Posterior cingulate gyrus (tissue), 11 donors: Measurements from ENCODE around the gene LETM1.
"Not testable (repeated sequence)": the region's sequence is repeated elsewhere in the genome, so short reads cannot be mapped to it uniquely, and the experiment has no call there.

Experiments used
- DNase-seq, 10 donors: peaks; one replicate each; pipeline versions ENCODE4 v3.0.0 to v3.0.0-alpha.2; 2020 to 2021; ENCODE audit warnings: mixed read lengths in 3 of 10
- intact Hi-C: fragments of 100-400 bp; cut with DNase I; formaldehyde crosslinking; loops from one replicate; pipeline ENCODE4 v1.15.1; 2023

LETM1 gene

DNA sequence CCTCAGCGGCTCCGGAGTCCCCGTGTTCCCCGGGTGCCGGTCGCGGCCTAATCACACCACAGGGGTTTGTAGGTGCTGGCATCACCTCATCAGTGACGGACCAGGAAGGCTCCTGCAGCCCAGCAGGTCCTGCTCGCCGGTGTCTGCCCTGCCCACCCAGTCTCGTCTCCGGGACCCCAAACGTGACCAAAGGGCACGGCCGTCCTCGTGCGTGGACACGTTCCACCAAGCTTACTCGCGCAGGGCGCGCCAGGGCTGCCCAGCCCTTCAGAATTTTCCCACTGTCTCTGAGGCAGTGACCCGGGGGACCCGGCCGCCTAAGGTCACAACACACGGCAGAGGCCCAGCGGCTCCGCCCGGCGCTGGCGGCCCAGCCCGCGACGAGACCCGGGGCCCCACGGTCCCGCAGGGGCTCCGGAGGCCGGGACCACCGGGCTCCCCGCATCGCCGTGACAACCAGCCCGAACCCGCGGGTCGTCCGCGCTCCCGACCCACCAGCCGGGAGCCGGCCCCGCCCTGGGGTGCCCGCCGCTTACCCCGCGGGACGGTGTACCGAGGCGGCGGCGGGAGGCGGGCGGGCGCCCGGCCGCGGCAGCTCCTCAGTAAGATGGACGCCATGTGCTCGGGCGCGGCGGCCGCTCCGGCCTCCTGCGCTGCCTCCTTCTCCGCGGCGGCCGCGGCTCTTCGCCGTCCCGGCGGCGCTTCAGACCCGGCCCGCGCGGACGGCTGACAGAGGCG is 454 bp downstream of the LETM1 start:
- peak in 5 of 10 donors; percentile 16 to 85 (median 76) for DNase-seq
- intact Hi-C loops: loop anchor here (1.0 to 5.0 kb wide), 4 partner anchors 16 to 563 kb away; partner anchors contain the start of genes CFAP99, NSD2 and ZFYVE28

DNA sequence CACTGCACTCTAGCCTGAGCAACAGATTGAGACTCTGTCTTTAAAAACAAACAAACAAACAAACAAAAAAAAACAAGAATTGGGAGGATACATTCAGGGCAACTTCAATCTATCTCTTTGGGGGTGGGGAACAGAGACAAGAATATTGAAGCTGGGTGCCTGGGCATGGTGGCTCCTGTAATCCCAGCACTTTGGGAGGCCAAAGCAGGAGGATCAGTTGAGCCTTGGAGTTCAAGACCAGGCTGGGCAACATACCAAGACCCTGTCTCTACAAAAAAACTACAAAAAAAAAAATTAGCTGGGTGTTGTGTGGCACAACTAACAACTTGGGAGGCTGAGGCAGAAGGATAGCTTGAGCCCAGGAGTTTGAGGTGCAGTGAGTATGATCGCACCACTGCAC is 1.2 kb downstream of the LETM1 start:
- intact Hi-C loops: loop anchor here (5.0 kb wide), 1 partner anchor 137 kb away; no protein-coding TSS in a partner anchor
- peak in 2 of 10 donors; percentile 6 to 57 for DNase-seq

DNA sequence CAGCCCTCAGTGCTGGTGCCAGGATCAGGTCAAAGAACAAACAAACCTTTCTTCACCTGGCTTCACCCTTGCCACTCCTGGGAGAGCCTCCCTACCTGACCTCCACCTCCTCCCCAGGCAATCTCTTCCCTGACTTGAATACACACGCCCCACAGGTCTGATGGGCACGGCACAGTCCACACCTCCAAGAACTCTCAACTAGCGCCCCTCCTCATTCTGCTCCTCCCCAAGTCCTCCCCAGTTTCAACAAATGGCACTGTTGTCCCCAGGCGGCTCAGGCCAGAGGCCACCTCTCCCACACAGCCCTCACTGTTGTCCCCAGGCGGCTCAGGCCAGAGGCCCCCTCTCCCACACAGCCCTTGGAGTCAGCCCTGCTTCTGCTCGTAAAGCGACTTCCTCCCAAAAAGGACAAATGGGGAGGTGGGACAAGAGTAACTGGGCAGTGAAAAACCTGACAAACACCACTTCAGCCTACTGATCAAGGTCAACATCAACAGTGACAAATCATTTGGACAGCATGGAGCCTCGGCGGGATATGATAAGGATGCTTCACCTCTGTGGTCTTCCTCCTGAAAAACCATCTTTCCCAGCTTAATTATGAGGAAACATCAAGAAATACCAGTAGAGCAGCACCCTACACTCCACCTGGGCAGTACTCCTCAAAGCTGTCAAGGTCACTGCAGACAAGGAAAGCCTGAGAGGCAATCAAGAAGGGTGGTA is 2.9 kb downstream of the LETM1 start:
- peak in 3 of 10 donors; percentile 16 to 52 (median 24) for DNase-seq
- intact Hi-C loops: no loop called here

DNA sequence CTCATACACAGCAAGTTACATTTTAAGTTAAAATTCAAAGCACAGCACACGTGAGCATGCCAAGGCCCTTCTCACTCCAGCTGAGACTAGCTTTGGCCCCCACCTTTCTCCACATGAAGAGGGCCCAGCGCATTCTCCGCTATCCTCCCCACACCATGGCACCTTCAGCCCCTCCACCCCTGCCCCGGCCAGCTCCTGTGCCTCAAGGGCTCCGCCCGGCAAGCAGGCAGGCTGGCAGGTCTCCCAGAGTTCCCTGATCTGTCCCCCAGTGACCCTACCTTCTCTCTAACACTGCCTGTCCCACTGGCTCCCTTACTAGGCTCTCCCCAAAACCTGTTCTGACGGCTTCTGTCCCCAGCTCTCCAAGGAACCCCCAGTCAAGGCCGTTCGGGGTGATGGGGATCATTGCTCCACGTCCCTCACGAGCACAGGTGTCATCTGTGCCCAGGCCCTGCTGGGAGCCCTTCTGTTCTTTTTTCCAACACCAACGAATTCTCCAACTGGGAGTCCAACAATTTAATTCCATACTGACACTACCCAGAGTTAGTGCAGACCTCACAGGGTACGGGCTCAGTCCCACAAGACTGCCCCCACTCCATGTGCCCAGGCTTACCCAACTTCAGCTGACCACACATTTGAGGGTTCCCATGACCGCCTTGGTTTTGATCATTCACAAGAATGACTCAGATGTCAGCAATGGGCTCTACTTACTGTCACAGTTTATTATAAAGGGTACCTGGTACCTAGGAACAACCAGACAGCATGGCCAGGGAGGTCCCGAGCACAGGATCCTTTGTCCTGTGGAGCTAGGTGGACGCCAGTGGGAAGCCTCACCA is 4.2 kb downstream of the LETM1 start:
- peak in 3 of 10 donors; percentile 31 to 83 (median 40) for DNase-seq
- intact Hi-C loops: no loop called here

DNA sequence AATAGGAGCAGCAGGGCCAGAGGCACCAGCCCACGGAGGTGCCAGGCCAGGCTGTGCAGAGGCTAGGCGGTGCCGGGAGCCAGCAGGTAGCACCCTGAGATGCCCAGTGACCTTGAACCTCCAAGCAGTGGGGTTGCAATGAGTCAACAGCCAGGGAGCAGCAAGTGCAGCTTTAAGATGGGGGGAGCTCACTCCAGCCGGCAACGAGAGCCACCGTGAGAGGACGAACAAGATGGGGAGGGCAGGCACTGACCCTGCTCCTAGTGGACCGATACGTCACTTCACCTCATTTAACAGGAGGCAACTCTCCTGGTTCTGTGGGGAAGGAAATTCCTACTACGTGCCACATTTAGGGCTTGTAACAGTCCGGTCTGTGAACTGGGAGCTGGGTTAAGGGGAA is 4.8 kb downstream of the LETM1 start:
- DNase-seq: peak in 3 of 10 donors; percentile 8 to 63 (median 56)
- intact Hi-C loops: no loop called here

DNA sequence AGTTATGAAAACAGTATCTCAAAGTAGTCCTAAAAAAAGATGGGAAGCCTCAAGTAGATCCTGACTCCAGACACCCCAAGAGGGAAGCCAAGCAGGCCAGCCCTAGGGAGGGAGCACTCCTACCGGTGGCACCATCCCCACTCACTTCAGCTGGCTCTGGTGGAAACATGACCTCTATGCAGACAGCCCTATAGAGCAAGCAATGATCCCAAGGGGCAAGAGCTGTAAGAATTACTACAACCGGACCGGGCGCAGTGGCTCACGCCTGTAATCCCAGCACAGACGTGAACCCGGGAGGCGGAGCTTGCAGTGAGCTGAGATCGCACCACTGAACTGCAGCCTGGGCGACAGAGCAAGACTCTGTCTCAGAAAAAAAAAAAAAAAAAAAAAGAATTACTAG is 5.7 kb downstream of the LETM1 start:
- DNase-seq: peak in 3 of 10 donors; percentile 37 to 70 (median 65)
- intact Hi-C loops: no loop called here

DNA sequence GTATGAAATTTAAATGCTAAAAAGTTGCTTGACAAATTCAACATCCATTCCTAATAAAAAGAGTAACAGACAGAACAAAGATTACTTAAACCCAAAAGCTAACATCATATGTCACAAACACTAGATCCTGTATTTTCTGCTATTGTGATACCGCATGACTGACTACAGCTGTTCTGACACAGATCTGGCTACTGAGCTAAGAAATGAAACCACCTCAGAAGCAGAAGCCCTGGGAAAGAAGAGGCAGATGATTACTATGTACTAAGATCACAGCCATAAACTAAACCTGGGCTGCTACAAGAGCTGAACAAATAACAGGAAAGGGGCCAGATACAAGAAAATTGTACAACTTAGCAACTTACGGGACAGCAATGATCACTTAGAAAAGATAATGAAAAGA is 9.4 kb downstream of the LETM1 start:
- DNase-seq: no peak
- intact Hi-C loops: no loop called here

DNA sequence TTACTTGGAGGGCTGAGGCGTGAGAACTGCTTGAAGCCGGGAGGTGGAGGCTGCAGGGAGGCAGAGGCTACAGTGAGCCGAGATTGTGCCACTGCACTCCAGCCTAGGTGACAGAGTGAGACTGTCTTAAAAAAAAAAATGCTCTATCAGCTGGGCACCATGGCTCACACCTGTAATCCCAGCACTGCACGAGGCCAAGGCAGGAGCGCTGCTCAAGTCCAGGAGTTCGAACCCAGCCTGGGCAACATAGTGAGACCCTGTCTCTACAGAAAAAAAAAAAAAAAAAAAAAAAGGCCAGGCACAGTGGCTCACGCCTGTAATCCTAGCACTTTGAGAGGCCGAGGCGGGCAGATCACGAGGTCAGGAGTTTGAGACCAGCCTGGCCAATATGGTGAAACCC is 11.3 kb downstream of the LETM1 start:
- intact Hi-C loops: not testable (repeated sequence)

DNA sequence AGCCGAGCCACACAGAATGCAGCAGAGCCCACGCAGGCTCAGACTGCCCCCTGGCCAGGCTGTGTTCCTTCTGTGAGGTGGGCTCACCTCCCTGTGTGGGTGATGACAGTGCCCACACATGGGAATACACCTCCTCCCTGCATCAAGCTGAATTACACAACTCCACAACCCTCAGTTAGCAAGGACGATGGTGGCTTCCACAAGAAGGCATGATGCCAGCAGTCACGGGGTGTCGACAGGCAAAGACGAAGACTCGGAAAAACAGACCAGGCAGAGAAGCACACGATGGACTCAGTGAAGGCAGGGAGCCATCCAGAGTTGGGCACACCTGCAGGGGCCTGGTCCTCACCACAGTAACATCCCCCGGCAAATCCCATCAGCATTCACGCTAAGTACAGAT is 12.1 kb downstream of the LETM1 start:
- intact Hi-C loops: no loop called here

More for the DNA sequence above, 11.3 kb downstream of the LETM1 start:
- DNase-seq: not testable (repeated sequence)

DNA sequence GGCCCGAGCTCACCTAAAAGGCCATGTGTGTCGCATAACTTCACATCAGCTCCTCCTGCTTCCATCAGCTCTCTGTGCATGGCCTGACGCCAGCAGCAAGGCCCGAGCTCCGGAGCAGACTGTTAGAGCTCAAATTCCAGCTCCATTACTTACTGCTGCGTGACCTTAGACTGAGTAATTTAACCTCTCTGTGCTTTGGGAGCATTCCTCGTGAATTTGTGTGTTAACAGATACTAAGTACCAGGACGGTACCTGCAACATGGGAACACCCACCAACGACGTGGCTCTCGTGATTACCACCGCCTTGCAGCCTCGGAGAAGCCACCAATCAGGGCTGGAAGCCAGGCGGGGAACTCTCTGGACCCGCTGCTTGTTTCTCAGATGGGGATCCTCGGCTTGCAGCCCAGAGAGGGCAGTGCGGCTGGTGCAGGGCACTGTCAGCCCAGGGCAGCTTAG is 12.9 kb downstream of the LETM1 start:
- intact Hi-C loops: no loop called here

More for the DNA sequence above, 12.1 kb downstream of the LETM1 start:
- peak; percentile 35 to 93 (median 64) for DNase-seq

DNA sequence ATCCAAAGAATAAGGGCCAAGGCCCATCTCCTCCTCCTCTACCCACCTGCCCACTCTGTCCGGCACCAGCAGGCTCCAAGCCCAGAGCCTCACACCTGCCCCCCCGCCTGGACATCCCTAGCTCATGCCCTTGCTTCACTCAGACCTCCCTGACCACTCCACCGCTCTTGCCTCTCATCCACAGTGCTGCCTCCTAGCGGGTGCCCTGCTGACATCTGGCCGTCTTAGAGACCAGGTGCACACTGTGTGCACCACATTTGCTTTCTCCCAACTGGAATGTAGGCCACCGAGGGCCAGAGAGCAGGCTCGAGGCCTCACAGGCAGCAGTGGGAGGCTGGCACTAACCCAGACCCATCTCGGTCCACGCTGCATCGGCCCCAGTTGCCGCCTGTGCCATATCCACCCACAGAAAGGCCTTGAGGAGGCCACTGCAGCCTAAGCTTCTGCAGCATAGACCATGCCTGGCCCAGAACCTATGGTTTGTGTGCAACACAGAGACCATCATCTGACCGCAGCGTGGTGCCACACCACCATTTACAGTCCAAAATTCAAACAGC is 13.5 kb downstream of the LETM1 start:
- intact Hi-C loops: no loop called here
- peak in 1 of 10 donors; percentile 73 for DNase-seq

More for the DNA sequence above, 12.9 kb downstream of the LETM1 start:
- DNase-seq: no peak

DNA sequence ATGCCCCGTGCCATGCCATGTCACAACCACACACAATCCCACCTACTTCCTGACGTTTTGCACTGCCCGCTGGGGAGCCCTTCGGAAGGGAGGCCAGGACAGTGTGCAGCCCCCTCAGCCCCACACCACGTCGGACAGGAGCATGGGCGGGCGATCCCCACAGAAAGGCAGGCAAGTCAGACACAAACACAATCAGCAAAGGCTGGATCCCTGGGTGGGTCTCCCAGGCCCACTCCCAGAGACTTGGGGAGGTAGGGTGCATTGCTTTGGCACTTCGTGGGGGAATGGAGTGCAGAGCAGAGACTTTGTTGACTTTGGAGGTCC is 14.1 kb downstream of the LETM1 start:
- DNase-seq: peak in 1 of 10 donors; percentile 58
- intact Hi-C loops: no loop called here

DNA sequence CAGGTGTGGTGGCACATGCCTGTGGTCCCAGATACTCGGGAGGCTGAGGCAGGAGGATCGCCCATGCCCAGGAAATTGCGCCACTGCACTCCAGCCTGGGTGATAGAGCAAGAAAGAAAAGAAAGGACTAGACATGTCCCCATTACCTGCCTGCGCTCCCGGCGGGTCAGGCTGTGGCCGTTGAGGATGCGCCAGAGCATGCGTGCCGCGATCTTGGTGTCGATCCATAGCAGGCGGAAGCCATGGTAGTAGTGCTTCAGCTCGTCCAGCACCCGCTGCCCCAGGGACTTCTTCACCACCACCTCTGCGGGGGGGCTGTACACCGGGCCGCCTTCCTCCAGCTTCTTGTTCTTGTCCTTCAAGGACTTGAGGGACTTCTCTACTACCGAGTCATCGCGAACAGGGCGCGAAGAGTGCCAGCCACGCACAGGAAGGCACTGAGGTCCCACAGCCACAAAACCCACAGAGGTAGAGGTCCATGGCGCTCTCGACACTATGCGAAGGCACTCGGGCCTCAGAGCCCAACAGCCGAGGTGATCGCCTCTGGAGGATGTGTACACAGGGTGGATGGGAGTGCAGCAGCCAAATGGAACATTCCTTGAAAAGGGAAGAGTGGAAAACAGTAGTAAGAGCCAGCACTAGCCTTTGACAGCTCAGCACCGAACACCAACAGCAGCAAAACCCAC is 14.6 kb downstream of the LETM1 start:
- peak in 1 of 10 donors; percentile 82 for DNase-seq
- intact Hi-C loops: no loop called here

DNA sequence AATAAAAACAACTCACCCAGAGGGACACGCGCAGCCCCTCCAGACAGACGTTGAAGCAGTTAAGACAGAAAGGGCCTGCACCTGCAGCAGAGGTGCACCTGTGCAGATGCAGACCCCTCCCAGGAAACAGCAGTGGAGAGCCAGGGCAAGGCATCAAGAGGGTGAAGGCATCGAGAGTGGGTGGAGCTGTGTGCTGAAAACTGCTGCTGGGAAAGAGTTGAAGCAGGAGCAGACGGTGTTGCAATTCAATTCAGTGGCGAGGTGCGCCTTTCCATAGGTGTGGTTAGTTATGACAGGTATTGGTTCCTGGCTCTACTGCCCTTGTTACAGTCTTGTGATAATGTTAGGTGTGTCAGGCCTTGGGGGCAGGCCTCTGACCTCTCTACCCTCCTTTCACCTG is 16.7 kb downstream of the LETM1 start:
- peak in 1 of 10 donors; percentile 52 for DNase-seq
- intact Hi-C loops: no loop called here

DNA sequence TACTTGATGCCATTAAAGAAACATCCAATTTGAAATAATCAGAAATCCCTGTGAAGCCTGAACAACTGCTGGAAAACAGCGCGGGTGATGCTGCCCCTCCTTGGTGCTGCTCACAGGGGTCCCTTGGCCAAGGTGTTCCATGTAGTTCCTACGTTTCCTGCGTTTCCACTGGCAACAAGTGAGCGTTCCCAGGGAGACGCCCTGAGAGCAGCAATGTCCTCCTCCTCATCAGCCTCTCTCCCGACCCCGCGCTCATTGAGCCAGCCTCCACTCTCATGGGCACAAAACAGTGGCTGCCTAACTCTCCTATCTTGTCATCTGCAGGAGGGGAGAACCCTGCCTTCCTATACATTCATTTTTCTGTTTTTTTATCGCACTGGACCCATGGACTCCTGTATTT is 18.9 kb downstream of the LETM1 start:
- intact Hi-C loops: no loop called here
- peak in 2 of 10 donors; percentile 69 to 71 for DNase-seq

DNA sequence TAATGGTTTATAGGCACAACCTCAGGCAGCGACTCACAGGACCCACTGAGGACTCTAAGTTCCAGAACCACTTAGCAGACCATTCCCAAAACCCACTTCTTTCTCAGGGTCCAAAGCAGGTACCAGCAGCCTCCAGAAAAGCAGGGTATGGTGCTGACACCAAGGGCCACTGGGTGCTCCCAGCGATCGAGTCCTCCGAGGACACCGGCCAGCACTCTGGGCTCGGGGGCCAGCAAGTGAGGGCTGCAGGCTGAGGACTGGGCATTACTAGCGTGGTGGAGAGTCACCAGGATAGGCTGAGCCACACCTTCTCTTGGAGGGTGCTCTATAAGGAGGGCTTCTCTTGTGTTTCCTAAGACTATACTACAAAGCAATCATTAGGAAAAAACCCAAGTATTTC is 19.3 kb downstream of the LETM1 start:
- intact Hi-C loops: no loop called here
- no peak for DNase-seq

DNA sequence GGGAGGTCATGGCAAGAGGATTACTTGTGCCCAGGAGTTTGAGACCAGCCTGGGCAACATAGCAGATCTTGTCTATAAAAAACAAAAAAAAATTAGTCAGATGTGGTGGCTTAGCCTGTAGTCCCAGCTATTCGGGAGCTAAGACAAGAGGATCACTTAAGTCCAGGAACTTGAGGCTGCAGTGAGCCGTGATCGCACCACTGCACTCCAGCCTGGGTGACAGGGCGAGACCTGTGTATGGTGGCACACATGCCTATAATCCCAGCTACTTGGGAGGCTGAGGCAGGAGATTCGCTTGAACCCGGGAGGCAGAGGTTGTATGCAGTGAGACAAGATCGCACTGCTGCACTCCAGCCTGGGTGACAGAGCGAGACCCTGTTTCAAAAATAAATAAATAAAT is 20.1 kb downstream of the LETM1 start:
- intact Hi-C loops: not testable (repeated sequence)
- peak in 1 of 10 donors; percentile 49 for DNase-seq

DNA sequence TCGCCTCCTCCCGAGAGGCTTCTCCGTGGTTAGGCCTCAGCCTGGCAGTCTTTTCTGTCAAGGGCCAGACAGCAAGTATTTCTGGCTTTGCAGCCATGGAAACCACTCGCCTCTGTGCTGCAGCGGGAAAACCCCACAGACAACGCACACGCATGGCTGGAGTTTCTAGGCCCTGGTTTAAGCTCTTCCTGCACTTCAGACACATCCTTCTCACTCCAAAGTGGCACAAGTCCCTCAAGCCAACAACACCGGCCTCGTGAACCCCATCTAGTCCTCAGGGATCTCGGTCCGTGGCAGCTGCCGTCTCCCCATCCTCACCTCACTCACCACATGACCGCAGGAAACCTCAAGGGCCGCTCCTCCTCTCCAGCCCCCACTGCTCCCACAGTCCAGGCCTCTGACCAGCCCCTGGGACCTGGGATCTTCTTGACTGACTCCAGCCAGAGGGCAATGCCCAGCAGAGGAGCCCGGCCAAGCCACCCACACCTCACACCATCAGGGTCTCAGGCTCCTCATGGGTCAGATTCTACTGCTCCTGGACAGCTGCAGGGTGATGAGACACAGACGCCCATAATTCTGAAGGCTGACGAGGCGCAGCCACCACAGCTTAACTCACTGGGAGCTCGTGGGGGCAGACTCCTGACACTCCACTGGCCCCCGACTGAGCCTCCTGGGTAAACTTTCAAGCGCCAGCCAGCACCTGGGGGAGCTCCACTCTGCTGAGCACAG is 21.7 kb downstream of the LETM1 start:
- peak in 1 of 10 donors; percentile 90 for DNase-seq
- intact Hi-C loops: no loop called here
